NCI-H2171 (cell line): Measurements from ENCODE around the gene PCSK1.
"Not testable (repeated sequence)": the region's sequence is repeated elsewhere in the genome, so short reads cannot be mapped to it uniquely, and the experiment has no call there.

Experiments
- DNase-seq: peaks from one replicate; lab custom pipeline; 2025; lab: John Stamatoyannopoulos, UW

The PCSK1 gene

DNA sequence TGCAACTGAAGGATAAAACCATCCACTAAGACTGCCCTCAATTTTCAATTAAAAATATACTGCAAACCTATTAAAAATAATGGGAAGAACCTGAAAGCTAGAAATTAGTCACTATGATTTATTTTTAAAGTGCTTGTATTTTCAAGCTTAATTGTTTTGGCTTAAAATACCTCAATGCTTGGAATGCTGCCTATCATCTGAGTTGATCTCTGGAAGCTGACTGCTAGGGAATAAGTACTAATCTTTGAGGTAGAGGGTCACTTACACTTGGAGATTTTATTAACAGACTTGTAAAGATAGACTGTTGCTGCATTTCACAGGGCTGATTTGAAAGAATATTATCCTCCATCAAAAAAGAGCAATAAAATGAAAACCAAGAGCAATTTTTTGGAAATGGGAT, 6.2 kb downstream of the PCSK1 start:
- DNase-seq = no peak

DNA sequence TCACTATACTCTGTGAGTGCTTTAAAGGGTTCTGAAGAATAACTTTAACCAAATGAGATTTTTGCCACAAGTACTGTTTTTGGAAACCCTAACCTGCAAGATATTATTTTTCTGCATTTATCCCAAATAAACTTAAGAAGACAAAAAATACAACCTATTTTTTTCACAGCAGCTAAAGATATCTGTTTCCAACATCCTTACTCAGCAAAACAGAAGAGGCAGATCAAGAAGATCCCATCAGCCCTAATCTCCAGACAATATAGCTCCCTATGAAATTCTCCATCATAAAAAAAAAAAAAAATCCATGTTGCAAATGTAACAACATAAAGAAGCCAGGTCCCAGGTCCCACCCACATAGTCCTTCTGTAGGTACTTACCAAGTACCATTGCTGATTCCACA, 7.6 kb downstream of the PCSK1 start:
- DNase-seq = no peak

DNA sequence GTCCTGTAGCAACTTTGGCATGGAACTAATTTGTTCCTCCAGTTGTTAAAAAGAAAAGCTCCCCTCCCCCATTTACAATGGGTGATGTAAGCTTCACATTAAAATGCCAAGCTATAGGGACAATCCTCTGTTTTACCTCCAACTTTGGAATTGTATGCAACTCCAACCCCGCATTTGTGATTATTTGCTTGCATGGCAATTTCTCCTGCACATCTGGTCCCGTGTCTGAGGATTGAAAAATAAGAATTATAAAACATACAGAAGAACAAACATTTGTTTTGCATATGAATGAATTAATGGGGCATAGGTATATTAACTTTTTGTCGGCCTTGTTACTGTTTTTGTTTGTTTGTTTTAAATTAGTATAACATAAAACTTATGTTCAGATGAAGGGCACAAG, 17.2 kb downstream of the PCSK1 start:
- DNase-seq = no peak

DNA sequence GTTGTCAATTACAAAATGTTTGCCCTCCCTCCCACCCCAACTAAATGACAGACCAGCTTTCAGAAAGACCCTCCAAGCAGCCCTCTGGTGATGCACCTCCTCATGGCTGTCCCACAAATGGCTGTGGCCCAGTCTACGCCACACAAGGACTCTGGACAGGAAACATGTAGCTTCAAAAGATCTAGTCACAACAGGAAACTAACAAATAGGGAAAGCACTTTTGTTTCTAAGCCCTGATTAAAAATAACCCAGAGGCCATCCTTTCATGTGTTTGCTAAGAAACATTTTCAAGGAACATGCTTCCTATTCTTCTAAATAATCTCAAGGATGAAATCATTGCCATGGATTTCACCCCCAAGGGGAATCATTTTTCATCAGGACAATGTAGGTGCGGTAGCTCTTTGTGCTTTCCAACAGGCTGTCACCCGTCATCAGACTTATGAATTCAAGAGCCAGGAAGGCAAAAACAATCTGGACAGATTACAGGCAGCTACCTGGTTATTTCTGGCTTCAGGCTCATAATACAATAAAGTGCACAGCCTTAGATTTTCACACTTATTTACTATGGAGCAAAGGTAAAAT, 20.1 kb downstream of the PCSK1 start:
- no peak for DNase-seq

DNA sequence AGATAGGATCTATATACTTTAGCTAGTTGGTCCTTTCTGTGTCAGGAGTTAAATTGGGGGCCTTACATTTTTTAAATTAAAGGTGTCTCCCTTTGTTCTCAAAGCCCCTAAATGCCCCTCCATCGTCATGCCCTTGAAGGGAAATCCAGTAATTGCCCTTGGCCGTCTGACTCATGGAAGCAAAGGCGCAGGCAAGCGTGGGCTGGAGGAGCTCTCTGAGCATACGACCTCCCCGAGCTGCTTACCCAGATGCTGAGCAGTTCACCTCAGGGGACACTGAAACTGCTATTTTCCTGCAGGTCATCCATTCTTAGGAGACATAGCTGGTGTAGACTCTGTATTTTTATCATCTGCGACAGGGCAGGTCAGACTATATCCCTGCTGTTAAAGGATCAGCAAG, 23.0 kb downstream of the PCSK1 start:
- no peak for DNase-seq

DNA sequence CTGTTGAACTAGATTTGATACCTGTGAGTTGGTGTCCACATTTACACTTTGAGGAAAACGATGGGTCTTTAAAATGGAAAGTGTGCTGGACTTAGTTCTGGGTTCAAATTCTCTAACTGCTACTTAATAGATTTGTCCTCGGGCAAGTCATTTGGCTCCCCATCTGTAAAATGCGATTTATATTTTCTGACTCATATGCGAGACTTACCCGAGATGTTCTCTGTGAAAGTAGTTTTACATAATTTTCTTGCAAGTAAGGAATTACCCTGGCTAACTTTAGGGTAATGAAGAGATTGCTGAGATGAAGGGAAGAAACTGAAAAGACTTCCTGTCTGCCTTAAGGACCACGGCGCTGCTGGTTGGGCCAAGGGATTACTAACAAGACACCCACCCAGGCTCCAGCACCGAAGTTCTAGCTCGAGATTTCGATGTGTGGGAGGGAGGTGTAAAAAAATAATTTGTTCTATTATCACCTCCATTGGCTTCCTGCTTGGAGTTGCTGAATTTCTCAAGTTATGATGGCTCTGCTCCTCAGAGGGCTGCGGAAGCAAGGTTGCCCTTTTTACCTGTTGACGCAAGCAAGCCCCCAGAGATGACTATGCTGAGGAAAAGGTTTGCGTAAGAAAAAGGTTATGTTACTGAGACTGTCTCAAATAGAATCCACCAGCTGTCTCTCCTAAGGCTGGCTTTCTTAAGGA, 24.1 kb downstream of the PCSK1 start:
- no peak for DNase-seq

DNA sequence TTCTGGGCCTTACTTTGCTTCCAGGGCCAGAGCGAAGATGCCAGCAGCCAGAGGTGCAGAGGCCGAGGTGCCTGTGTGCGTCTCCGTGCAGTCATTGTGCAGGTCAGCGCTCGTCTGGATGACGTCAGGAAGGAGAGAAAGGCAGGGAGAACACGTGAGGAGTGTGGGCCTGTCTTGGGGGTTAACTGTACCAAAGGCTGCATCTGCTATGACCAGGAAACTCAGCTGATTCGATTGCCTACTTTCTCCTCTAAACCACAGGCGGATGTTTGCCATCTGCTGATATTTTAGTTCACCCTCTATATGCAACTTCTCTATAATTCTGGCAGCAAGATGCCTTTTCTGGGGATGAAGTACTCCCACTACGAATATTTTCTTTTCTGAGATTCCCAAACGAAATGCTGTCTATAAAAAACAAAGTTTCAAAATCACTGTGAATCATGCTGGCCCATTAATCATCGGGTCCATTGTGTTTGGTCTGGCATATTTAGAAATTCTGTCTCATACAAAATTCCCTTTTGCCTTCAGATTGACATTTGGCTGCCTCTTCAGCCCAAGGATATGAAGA, 24.8 kb downstream of the PCSK1 start:
- DNase-seq = no peak

DNA sequence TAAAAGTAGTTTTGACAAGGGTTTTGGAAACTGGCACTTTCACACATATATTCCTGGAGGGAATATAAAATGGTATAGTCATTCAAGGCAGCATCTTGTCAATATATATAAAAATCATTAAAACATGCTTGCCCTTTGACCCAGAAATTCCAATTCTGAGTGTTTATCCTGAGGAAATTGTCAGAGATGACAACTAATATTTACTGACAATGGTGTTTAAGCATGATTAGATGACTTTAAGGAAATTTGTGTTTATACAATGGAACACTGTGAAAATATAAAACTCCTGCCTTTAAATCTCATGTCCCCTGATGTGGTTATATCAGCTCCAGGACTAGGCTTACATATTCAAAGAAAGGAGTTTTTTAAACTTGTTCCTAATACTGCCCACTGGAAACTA, 25.6 kb downstream of the PCSK1 start:
- no peak for DNase-seq

DNA sequence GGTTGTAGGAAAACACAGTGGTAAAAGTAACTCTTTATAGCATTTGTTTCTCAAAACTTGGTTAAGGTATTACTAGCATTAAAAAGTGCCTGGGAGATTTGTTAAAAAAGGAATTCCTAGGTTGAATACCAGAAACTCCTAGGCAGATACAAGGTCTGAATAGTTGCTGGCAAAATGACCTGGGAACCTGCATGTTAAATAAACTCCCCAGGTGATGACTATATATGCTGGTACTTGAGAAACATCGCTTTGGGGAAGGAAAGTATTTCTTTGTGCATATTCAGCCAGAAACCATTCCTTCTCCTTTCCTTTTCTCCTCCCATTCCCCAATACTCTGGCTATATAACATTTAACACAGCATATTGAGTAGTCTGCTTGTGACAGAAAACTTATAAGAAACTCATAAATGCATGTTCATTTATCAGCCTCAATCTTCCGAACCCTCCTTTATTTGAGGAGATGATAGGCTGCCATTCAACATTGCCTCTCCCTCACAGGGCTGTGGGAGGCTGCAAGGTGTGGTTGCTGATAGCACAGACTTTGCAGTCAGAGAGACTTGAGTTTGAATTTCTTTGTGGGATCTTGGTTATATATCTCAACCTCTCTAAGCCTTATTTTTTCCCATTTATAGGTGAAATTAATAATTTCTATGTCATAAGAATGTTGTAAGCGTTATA, 28.7 kb downstream of the PCSK1 start:
- DNase-seq = no peak

DNA sequence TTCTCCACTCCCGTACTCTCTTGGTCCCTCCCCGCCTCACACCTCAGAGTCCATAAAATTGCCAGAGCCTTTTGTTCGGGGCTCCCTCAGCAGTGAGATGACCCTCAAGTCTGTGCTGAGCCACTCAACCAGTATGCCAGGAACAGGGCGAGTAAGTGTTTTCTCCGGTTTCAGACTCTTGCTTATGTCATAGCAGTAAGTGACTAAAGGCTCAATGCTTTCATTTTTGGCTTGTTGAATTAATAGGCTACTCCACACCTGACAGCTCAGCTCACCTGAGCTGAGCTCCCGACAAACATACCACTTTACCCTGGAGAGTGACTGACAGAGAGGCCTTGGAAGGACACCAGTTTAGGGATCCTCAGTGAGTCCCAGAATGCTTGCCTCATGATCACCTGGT, 30.5 kb downstream of the PCSK1 start:
- no peak for DNase-seq

DNA sequence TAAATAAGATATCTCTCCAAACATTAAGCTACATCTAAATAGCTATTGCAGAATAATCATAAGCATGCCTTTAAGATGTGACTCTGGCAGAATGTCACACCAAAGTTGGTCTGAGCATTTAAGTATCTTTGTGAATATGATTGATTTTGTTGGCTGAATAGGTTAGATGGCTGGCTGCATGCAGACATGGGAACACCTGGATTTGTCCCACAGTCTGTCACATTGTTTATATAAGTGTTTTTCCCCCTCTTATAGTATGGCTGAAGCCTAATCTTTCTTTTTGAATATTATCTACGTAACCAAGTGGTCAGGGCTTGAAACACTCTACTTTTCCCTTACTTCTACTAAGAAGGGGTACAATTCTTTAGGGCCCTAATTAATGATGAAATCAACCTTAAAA, 36.2 kb downstream of the PCSK1 start:
- no peak for DNase-seq

DNA sequence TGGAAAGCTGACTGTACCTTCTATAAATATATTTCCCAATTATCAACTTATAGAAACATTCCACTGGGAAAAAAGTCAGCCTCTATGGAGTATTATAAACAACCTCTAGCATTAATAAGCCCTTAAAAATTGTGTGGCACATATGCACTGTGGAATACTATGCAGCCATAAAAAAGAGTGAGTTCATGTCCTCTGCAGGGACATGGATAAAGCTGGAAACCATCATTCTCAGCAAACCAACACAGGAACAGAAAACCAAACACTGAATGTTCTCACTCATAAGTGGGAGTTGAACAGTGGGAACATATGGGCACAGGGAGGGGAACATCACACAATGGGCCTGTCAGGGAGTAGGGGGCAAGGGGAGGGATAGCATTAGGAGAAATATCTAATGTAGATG, 37.8 kb downstream of the PCSK1 start:
- not testable (repeated sequence) for DNase-seq

DNA sequence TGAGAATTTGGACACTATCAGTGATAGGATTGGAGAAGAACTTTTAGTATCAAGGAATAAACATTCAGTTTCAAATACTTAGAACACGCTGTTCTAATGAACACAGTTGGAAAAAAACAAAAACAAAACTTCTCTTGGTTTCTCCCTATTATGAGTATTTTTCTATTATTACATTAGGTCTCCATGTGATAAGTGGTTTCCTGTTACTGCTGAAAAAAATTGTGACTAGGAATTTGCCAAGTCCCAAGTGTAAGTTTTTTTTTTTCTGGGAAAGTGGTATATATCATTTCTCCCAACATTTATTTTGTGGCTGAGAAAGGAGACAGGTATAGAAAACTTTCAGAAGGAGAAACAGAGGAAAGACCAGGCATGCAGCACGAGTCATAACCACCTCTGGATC, 41.1 kb downstream of the PCSK1 start:
- DNase-seq = no peak

DNA sequence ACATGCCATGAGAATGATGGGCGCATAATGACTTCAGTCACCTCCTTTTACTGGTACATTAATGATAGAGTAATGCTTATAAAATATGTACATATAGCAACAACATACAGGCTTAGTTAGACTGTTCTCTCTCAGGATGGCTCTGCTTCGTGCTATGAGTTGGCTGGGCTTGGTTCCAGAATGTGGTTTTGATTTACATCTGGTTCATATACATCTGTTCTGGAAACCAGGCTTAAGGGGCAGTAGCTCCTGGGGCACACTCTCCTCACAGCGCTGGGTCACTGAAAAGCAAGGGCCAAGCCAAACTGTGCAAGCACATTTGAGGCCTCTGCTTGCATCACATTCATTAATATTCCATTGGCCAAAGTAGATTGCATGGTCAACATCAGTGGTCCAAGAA, 44.9 kb downstream of the PCSK1 start:
- DNase-seq = no peak

DNA sequence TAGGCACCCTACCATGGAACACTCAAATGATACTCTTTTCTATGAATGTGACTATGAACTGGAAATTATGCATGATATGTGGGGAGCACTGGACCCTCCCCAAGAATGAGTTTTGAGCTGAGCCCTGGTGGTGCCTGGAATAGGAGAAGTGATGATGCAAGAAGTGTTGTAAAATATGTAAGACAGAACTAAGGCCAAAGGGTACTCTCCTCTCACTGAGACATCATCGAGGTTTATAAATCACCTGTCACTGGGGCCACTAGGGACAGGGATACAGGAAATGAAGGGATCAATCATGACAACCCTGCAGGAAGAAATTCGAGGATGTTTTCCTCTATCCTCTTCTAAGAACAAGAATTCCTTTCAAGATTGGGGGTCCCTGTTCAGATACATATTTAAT, 45.4 kb downstream of the PCSK1 start:
- no peak for DNase-seq

DNA sequence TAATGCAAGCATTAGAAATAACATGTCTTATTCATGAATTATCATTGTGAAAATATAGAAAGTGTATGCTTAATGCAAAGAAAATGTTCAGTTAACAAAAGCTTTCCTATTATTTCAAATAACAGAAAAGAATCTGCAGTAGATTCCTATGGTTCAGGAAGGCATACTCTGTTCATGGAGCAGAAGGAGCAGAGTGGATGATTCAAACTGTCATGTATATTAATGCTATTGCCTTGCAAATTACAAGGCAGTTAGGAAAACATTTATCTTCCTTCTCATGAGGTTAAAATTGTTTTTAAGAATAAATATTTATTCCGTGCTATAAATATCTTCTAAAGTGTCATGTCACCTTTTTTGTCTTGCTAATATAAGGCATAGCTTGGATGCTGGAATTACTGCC, 47.5 kb downstream of the PCSK1 start:
- no peak for DNase-seq

DNA sequence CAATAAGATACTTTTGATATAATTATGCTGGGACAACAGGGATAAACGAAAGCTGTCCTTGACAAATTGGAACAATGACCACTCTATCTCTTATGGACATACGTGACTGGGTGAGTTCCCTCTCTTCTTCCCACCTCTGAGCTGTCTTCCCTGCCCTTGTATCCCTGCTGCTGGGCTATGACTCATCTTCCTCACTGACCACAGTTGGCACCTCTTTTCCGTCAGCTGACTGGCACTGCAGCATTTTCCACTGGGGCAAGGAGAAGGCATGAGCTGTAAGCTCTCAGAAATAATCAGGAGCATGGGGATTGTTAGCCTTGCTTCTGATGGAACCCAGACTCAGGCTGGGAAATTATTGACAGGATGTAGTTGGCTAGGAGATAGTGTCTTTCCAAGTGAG, 48.7 kb downstream of the PCSK1 start:
- no peak for DNase-seq

DNA sequence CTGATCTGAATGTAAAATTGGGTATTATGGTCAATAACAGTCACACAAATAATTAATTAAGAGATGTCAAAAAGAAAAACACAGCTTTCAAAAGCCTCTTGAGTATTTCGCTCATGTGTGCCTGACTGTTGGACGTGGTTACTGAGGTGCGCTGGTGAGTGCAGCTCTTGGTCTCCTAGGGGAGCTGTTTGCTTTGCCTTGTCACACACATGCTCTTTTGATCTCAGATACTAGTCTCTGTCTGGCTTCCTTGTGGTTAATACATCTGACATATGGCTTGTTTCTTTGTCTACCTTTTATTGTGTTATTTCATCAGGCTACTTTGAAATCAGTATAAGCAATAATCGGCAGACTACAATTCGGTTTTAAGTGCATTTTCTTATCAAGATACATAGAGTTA, 51.5 kb downstream of the PCSK1 start:
- peak; percentile 13 for DNase-seq

DNA sequence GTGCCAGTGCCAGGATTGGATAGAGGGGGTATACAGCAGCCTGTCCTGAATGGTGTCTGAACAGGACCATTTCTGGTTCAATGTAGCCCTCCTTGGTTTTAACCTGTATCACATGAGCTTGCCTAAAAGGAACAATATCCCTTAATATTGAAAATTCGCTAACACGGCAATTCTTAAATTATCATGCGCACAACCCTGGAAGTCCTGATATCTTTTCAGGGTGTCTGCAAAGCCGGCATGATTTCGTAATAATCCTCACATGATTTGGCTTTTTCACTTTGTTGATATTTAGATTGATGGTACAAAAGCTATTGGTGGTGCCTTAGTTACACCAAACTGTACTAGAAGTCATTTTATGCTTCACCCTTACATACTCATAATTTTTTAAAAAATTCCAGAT, 53.2 kb downstream of the PCSK1 start:
- no peak for DNase-seq

DNA sequence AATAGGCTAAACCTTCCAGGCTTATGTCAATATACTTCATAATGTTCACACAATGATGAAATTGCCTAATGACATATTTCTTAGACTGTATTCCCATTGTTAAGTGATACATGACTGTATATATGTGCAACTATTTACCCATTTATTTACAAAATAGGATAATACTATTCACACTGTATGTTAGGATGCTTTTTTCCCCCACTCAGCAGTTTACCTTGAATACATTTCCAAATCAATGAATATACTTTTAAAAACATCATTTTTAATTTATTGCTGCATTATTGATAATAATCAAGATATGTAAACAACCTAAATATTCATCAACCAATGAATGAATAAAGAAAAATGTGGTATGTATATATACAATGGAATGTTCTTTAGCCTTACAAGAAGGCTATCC, 55.5 kb downstream of the PCSK1 start:
- DNase-seq = no peak

DNA sequence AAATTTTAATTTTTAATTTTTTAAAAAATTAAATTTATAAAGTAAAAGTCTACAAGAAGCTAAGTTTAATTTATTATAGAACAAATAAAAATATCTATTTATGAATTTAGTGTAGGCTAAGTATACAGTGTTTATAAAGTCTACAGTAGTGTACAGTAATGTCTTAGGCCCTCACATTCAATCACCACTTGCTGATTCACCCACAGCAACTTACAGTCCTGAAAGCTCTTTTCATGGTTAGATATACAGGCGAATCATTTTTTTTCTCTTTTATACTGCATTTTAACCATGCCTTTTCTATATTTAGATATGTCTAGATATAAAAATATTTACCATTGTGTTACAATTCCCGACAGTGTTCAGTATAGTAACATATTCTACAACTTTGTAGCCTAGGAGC, 55.9 kb downstream of the PCSK1 start:
- DNase-seq = no peak

DNA sequence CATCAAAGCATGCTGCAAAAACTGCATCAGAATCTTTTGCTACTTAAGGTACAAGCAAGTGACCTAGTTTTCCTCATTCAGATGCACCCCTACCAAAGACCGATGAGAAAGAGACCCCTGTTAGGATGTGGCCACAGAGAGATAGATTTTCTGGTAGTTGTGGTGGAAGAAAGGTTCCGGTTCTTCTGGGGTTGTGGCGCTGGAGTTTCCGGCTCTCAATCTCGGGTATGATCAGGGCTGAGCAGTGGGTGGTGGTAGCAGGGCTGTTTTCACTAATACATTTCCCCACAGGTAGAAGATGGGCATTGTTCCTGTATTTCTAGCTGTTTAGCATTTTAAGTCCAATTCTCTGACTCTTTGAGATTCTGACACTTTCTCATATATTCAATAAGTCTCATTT, 58.4 kb downstream of the PCSK1 start:
- no peak for DNase-seq

DNA sequence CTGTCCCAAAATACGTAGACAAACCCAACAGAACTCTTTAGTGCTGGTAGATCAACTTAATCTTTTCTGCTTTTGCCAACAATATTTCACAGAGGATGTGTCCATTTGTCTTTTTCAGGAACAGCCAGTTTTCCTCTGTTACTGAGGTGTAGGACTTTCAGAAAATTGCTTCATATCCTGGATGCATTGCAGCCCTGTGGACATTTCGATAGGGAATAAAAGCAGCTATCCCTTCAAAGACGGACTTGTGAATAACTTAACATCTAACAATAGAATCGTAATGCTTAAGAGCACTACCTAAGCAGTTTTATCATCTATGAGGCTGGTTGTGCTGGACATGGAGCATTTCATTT, 59.7 kb downstream of the PCSK1 start:
- no peak for DNase-seq
